Dedifferentiated amniotic fluid mesenchymal stem cell (primary cell): ENCODE data around the gene PGGHG.
A peak's percentile ranks its signal among the peaks of the same experiment; 100 is the strongest.
"Not testable (repeated sequence)": the region's sequence is repeated elsewhere in the genome, so short reads cannot be mapped to it uniquely, and the experiment has no call there.

Experiments
- DNase-seq: peaks from one replicate; pipeline ENCODE4 v3.0.0-alpha.2; 2016; ENCODE audit errors: extremely low spot score

PGGHG gene

DNA sequence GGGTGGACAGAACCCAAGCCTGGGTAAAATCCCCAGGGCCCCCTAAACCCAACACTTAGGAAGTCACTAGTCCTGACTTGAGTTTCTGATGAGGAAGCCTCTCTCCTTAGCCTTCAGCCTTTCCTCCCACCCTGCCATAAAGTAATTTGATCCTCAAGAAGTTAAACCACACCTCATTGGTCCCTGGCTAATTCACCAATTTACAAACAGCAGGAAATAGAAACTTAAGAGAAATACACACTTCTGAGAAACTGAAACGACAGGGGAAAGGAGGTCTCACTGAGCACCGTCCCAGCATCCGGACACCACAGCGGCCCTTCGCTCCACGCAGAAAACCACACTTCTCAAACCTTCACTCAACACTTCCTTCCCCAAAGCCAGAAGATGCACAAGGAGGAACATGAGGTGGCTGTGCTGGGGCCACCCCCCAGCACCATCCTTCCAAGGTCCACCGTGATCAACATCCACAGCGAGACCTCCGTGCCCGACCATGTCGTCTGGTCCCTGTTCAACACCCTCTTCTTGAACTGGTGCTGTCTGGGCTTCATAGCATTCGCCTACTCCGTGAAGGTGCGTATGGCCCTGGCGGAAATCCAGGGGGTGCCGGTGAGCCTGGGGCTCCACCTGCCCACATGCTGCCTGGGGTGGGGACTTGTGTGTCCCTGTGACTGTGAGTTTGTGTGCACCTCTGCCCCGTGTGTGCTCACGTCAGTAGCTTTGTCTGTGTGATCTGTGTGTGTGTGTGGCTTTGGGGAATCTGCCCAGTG lies 25.0 kb downstream of the PGGHG start, which contains the start of gene IFITM1:
TSS of gene IFITM1 (plus strand) at position 254 of the 767 bp plus-strand sequence. CDS start at position 385, 131 bp downstream.
- peak; percentile 70 for DNase-seq

DNA sequence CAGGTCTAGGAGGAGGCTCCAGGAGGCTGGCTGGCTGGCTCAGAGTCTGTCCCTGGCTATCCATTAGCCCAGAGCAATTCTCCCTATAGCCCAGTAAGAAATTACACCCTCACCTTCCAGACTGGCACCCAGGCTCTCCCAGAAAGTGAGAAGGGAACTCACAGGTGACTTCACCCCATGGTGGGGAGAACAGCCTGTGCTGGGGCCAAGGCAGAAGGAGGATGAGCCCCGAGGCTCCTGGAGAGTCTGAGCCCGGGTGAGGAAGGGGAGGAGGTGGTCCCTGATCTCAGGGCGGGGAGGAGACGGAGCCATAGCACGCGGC lies 25.6 kb downstream of the PGGHG start:
- not testable (repeated sequence) for DNase-seq

DNA sequence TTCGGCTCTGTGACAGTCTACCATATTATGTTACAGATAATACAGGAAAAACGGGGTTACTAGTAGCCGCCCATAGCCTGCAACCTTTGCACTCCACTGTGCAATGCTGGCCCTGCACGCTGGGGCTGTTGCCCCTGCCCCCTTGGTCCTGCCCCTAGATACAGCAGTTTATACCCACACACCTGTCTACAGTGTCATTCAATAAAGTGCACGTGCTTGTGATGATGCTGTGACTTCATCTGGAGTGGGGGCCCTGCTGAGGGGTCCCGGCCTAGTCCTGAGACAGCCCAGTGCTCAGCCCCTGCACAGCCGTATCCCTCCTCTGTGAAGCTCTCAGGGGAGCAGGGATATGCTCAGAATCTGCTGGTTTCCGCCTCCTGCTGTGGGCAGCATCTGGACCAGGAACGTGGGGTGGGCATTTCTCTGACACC lies 26.1 kb downstream of the PGGHG start:
- no peak for DNase-seq

DNA sequence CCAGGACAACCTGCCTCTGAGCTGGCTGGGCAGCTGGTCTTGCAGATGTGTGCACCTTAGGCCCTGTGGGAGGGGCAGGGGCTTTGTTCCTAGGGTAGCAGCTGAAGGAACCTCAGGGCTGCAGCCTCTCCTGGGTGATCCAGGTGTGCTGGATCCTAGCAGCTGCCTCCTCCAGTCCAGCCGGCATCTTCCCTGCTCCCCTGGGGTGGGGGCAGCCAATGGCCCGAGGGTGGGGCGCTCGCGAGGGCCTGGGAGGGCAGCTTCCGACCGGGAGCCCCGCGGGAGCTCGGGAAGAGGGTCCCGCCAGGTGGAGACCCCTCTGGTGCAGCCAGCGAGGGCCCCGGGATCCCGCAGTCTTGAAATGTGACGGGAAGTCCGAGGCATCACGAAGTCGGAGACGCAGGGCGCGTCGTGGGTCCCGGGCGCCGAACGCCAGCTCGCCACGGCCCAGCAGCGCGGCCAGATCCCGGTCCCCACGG lies 26.6 kb downstream of the PGGHG start:
- DNase-seq, result no peak

DNA sequence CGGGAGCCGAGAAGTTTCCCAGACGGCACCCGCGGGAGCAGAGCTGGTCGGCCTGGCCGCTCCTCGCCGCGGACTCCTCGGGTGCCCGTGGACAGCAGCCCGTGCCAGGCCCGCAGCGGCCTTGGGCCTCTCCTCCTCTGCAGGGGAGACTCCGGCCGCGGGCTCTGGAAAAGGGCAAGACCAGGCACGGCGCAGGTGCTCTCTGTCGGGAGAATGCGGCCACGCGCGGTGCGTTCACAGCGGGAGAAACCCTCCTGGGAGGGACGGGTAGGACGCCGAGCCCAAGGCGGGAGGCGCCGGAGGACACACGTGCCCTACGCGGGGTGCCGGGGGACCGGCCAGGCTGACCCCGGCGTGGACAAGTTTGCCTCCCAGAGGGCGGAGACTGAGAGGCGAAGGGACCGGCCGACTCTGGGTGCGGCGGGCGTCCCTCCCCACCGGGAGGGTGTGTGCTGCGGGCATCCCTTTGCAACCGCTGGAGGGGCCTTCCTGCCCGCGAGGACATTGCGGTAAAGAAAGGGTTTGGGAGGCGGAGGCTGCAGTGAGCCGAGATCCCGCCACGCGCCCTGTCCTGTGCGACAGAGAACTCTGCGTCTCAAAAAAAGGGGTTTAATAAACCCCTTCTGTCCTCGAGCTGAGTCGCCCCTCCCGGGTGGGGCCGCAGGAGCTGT lies 27.2 kb downstream of the PGGHG start:
- DNase-seq, result no peak

DNA sequence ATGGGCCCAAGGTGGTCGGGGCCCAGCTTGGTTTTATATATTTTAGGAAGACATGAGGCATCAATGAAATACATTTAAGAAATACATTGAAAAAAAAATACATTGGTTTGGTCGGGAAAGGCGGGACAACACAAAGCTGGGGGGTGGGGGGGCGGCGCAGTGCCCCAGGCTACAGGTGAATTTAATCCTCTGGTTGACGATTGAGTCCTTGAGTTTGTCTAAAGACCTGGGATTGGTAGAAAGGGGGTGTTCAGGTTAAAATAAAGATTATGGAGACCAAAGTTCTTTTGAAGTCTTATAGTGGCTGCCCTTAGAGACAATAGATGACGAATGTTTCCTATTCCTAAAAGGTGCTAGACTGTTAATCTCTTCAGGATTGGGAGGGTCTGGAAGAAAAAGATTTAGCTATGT lies 28.0 kb downstream of the PGGHG start:
- no peak for DNase-seq

DNA sequence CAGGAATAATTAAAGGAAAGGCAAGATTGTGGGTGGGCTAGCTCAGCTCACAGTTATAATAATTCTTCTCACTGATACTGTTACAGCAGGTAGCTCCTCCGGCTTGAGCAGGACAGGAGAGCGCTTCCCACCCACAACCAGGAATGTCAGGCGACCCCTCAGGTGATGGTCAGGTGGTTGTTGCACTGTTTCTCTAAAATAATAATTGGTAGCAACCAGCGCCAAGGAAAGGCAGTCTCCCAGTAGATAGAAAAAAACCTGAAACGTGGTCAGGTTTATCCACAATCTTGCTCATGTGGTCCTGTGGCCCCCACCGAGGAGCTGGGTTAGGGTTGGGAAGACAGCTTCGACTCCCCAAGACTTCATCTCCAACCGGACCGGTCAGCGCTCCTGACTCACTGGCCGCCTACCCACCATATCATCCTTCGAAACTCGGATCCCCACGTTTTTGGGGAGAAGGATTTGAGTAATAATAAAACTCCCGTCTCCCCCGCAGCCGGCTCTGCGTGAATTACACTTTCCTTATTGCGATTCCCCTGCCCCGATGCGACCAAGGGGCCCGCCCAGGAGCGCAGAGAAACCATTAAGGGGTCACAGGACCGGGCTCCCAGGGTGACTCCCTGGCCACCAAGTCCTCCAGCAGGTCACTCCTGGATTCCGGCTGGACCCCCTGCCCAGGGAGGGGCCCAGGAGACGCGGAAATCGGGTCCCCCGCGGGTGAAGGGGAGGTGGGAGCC lies 28.9 kb downstream of the PGGHG start:
- DNase-seq, result not testable (repeated sequence)

DNA sequence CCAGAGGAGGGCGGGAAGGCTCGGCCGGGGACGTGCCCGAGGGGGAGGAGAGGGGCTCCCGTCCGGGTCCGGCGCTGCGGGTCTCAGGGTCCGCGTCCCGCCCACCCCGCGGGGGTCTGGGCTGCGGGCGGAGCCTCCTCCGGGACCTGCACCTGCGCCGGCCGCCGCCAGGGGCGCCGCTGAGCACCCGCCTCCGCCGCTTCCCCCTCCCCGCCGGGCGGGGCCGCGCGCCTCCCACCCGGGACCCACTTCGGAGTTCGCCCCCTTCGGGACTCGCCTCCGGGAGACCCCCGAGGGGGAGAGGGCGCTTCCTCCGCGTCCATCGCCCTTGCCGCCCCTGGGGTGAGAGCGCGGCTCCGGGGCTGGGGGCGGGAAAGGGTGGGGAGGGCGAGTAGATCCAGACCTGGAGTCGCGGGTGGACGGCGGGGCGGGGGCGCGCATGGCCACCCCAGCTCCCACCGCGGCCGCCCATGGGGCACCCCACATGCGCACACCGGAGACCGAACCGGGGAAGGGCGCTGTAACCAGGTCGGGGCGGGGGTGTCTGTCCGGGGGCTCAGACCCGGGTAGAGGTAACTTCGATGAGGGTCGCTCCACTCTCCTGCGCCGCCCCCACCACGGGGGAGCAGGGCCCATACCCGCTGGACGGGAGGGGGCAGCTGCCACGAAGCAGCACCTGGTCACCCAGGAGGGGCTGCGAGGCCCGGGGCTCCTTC lies 29.6 kb downstream of the PGGHG start:
- DNase-seq, result not testable (repeated sequence)

DNA sequence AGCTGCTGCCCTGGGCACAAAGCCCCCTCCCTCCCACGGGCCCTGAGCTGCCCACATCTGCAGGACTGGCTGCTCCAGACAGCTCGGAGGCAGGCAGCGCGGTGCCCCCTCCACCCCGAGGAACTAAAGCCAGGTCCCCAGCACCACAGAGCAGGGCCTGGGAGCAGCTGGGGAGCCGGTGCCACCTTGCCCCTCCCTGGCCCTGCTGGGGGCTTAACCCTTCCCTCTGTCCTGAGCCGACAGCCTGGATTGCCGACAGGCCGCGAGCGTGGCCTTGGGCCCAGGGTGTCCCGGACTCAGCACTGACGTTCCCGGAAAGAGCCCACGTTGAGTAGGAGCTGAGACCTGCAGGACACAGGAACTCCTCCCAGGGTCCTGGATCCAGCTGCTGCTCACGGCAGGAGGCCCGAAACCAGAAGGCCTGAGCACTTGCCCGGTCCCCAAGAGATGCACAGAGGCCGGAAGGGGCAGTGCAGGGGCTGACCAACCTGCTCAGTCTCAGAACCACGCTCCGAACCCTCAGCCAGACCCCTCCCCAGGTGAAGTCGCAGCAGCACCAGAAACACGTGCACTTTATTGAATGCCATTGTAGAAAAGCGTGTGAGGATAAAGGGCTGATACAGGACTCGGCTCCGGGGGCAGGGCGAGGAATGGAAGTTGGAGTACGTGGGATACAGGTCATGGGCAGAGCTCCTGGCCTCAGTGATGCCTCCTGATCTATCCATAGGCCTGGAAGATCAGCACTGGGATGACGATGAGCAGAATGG lies 30.4 kb downstream of the PGGHG start:
- not testable (repeated sequence) for DNase-seq

DNA sequence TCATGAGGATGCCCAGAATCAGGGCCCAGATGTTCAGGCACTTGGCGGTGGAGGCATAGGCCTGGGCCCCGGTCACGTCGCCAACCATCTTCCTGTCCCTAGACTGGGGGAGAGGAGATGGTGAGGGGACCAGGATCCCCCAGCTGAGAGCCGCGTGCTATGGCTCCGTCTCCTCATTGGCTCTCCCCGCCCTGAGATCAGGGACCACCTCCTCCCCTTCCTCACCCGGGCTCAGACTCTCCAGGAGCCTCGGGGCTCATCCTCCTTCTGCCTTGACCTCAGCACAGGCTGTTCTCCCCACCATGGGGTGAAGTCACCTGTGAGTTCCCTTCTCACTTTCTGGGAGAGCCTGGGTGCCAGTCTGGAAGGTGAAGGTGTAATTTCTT lies 31.0 kb downstream of the PGGHG start:
- not testable (repeated sequence) for DNase-seq

DNA sequence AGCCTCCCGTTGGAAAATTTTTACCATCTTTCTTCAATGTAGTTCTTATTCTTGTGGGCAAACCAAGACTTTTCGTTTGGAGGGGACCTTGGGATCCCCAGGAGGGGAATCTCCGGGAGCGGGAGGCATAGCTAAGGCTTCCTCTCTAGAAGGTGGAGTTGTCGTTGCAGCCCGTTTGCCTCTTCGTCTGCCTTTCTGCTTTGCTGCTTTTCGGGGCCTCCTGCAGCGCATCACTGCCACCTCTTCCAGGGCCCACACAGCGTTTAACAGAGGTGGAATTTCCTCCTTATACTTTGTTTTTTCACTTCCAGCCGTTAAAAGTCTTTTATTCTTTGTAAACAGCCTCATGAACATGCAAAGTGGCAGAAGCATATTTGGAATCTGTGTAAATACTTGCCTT lies 35.2 kb downstream of the PGGHG start:
- no peak for DNase-seq

DNA sequence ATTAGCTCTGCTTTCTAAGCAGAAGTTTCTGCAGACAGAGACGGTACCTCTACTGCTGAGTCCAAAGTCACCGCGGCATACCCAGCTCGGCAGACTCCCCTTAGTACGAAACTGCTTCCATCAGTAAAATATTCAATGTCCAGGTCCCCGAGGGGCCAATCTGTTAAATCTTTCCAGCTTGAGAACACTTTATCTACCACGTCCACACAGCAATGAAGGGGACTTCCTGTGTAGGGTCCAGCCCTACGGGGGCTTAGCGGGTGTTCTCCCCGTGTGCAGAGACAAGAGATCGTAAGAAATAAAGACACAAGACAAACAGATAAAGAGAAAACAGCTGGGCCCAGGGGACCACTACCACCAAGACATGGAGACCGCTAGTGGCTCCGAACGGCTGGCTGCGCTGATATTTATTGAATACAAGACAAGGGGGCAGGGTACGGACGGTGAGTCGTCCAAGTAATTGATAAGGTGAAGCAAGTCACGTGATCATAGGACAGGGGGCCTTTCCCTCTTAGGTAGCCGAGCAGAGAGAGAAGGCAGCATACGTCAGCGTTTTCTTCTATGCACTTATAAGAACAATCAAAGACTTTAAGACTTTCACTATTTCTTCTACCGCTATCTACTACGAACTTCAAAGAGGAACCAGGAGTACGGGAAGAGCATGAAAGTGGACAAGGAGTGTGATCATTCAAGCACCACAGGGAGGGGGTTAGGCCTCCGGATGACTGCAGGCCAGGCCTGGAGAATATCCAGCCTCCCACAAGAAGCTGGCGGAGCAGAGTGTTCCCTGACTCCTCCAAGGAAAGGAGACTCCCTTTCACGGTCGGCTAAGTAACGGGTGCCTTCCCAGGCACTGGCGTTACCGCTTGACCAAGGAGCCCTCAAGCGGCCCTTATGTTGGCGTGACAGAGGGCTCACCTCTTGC lies 35.9 kb downstream of the PGGHG start:
- DNase-seq, result not testable (repeated sequence)

DNA sequence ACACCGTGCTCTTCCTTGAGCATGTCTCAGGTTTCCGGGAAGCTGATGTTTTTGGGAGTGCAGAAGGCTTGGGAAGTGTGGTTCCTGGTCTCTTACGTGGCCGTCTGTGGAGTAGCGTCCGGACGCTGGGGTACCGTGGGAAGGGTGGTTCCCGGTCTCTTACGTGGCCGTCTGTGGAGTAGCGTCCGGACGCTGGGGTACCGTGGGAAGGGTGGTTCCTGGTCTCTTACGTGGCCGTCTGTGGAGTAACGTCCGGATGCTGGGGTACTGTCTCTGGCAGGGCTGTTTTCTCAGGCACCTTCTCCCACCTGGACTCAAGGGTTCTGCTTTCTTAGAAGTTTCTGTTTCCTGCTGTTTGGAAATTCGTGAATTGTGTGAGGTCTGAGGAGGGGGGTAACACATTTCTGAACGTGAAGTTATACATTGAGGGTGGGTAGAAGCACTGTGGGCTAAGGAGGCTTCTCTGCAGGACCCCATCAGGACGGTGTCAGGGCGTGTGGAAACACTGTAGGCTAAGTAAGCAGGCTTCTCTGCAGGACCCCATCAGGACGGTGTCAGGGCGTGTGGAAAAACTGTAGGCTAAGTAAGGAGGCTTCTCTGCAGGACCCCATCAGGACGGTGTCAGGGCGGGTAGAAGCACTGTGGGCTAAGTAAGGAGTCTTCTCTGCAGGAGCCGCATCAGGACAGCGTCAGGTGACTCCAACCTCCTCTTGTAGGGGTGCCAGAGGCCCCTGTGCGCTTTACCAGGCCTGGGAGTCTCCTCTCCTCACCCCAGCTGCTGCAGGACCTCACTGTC lies 37.1 kb downstream of the PGGHG start:
- DNase-seq, result no peak

DNA sequence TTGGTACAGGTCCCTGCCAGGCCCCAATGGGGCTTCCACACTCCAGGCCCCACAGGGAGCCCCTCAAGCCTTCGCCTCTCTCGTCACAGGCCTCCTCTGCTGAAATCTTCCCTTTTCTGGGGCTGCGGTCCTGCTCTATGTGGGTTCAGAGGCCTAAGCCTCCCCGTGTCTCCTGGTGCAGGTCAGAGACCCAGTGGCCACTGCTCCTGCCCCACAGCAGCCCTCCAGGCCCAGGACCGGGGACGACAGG lies 37.6 kb downstream of the PGGHG start:
- DNase-seq, result no peak

DNA sequence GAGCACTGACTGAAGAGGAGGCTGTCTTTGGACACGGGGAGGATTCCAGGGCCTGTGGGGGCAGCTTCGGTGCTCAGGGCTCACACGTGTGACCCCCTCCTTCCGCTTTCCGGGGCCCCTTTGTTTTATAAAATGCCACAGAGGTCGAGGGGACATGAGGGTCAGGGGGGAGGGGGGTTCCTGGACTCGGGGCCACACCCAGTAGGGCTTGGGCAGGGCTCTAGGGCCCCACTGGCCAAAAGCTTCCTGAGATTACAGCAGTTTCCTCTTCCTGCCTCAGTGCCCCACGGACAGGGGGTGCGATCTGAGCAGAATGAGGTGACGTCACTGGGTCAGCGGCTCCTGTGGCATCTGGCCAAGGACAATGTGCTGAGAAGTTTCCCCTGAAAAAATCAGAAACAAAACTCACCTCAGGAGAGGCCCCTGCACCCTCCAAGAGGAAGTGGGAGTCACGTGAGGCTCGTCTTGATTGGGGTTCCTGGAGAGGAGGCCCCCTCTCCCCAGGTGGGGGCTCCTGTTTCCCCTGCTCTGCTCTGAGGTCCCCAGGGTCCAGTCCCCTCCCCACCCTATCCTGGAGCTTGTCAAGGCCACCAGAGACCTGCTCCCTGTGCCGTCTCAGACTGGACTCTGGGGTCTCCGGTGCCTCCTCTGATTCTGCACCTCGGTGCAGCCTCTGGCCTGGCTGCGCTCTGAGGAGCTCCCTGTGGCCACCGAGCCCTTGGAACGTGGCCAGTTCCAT lies 38.1 kb downstream of the PGGHG start:
- DNase-seq, result no peak

DNA sequence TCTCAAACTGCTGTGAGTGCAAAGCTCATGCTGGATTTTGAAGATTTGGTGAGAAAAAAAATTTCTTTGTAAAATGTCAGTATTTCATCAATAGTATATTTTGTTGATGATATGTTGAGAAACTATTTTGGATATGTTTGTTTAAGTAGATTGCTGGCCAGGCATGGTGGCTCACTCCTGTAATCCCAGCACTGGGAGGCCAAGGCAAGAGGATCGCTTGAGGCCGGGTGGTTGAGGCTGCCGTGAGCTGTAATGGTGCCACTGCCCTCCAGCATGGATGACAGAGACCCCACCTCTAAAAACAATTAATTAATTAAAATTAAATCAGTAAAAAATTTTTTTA lies 38.6 kb downstream of the PGGHG start:
- no peak for DNase-seq

DNA sequence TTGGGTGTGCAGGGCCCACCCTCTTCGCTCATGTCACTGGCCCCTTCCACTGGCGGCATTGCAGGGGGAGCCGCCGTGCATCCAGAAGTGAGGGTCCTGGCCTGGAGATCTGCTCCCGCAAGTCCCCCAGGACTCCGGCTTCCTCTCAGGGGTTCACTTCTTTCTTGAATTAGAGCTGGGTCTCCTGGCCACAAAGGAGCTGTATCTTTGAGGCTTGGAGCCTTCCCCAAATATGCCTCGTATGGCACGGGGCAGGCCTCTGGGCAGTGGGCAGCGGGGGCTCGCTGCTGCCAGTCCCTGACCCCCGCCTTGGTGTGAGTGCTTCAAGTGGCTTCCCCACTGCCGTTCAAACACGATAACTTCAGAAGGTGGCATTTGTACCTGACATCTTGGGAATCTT lies 39.1 kb downstream of the PGGHG start:
- DNase-seq, result no peak

DNA sequence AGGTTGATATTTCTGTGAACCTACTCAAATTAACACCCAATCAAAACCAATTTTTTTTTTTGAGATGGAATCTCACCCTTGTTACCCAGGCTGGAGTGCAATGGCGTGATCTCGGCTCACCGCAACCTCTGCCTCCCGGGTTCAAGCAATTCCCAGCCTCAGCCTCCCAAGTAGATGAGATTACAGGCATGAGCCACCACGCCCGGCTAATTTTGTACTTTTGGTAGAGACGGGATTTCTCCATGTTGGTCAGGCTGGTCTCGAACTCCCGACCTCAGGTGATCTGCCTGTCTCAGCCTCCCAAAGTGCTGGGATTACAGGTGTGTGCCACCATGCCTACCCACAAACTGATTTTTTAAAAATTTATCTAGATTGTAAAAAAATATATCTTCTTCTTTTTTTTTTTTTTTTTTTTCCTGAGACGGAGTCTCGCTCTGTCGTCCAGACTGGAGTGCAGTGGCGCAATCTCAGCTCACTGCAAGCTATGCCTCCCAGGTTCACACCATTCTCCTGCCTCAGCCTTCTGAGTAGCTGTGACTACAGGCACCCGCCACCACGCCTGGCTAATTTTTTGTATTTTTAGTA lies 39.7 kb downstream of the PGGHG start:
- not testable (repeated sequence) for DNase-seq

DNA sequence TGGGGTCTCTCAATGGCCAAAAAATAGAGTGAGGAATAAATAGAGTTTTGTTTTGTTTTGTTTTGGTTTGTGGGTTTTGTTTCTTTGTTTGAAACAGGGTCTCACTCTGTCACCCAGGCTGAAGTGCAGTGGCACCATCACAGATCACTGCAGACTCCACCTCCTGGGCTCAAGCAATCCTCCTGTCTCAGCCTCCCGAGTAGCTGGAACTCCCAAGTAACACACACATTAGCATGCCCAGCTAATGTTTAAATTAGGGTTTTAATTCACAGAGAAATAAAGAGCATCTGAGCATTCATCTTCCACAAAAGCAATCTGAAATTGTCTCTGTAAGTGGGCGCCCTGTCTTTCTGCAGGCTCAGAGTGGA lies 40.9 kb downstream of the PGGHG start:
- no peak for DNase-seq
